Measurements from ENCODE around the gene UGT1A8. TPM values are rescaled to one million over a fixed set of nuclear protein-coding genes. Genes with fewer than 3 reads are reported as not detected.
A peak's percentile ranks its signal among the peaks of the same experiment; 100 is the strongest.

The UGT1A8 gene
- total RNA-seq, 1 experiment from 2014 or later: 0.17 TPM

GRCh38 chr2:233754872-233755611 is 137.6 kb downstream of the UGT1A8 start:
- H3K4me2 ChIP-seq: no peak overlapping the region

DNA sequence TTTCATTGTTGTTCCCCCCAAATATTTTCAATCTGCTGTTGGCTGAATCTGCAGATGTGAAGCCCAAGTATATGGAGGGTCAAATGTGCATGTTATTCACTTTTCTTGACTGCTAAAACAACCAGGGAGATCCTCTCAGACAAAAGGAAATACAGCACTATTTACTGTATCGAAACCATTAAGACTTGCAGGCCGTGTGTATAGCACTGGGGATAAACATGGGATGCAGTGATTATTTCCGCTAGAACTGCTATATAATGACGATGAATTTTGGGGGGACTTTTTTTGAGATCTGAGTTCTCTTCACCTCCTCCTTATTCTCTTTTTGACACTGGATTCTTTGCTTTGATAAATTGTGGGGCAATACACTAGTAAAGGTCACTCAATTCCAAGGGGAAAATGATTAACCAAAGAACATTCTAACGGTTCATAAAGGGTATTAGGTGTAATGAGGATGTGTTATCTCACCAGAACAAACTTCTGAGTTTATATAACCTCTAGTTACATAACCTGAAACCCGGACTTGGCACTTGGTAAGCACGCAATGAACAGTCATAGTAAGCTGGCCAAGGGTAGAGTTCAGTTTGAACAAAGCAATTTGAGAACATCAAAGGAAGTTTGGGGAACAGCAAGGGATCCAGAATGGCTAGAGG is 139.1 kb downstream of the UGT1A8 start:
- H3K9me2 ChIP-seq (ENCODE audit: insufficient read depth): no peaks in the 10 kb centered on the region
- POLR2A ChIA-PET (ENCODE audit: unreplicated experiment): no interaction called here
- H3K36me3 ChIP-seq (ENCODE audit: low read depth): peaks cover 64% of the 10 kb centered on the region
- H2AFZ ChIP-seq: no peak overlapping the region
- H3K79me2 ChIP-seq (ENCODE audit: low read depth): peaks cover 92% of the 10 kb centered on the region
- no peaks in the 10 kb centered on the region for H3K4me1 ChIP-seq (replicated peaks; ENCODE audit: insufficient read depth)
- peaks cover 70% of the 10 kb centered on the region for H3F3A ChIP-seq (ENCODE audit: insufficient read depth, low read depth)
- no TSS peak for BruUV-seq (replicated peaks)
- intact Hi-C loops (cut with micrococcal nuclease; ENCODE audit: unreplicated experiment): no loop called here
- H3K27me3 ChIP-seq (ENCODE audit: insufficient read depth, low read depth): no peaks in the 10 kb centered on the region
- H4K20me1 ChIP-seq (ENCODE audit: insufficient read depth): peaks cover 60% of the 10 kb centered on the region
- H3K9me3 ChIP-seq (ENCODE audit: insufficient read depth, low read depth): no peaks in the 10 kb centered on the region
- TF ChIP-seq, protein P1, sequence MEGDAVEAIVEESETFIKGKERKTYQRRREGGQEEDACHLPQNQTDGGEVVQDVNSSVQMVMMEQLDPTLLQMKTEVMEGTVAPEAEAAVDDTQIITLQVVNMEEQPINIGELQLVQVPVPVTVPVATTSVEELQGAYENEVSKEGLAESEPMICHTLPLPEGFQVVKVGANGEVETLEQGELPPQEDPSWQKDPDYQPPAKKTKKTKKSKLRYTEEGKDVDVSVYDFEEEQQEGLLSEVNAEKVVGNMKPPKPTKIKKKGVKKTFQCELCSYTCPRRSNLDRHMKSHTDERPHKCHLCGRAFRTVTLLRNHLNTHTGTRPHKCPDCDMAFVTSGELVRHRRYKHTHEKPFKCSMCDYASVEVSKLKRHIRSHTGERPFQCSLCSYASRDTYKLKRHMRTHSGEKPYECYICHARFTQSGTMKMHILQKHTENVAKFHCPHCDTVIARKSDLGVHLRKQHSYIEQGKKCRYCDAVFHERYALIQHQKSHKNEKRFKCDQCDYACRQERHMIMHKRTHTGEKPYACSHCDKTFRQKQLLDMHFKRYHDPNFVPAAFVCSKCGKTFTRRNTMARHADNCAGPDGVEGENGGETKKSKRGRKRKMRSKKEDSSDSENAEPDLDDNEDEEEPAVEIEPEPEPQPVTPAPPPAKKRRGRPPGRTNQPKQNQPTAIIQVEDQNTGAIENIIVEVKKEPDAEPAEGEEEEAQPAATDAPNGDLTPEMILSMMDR (conservative IDR thresholded peaks at IDR 0.05): no peak
- no peak for TF ChIP-seq EZH2 (IDR thresholded peaks at IDR 0.05; ENCODE audit: low read depth)
- H3K4me2 ChIP-seq: no peak overlapping the region
- no peak overlapping the region for H3K4me3 ChIP-seq
- H3K27ac ChIP-seq: no peak overlapping the region
- peak in 1 of 2 experiments; percentile 26 for DNase-seq
- CTCF ChIA-PET: no interaction called here

More at GRCh38 chr2:233754872-233755611, 137.6 kb downstream of the UGT1A8 start:
- Histone ChIP-seq H3K4me3 (no peak overlapping the region), H3K79me2 (ENCODE audit: low read depth) (peaks cover 92% of the 10 kb centered on the region), H3K9me2 (ENCODE audit: insufficient read depth) (no peaks in the 10 kb centered on the region), H3K4me1 (replicated peaks; ENCODE audit: insufficient read depth) (no peaks in the 10 kb centered on the region), H3K27me3 (ENCODE audit: insufficient read depth, low read depth) (no peaks in the 10 kb centered on the region), H3K27ac (no peak overlapping the region), H3K9me3 (ENCODE audit: insufficient read depth, low read depth) (peaks cover 2% of the 10 kb centered on the region), H3F3A (ENCODE audit: insufficient read depth, low read depth) (peaks cover 58% of the 10 kb centered on the region), H3K36me3 (ENCODE audit: low read depth) (peaks cover 66% of the 10 kb centered on the region), H4K20me1 (ENCODE audit: insufficient read depth) (peaks cover 48% of the 10 kb centered on the region), H2AFZ (no peak overlapping the region)
- ChIA-PET CTCF (no interaction called here), POLR2A (ENCODE audit: unreplicated experiment) (no interaction called here)
- BruUV-seq (replicated peaks): no TSS peak
- TF ChIP-seq, protein P1 (conservative IDR thresholded peaks at IDR 0.05): no peak
- TF ChIP-seq EZH2 (IDR thresholded peaks at IDR 0.05; ENCODE audit: low read depth): no peak
- DNase-seq: peak in 1 of 2 experiments; percentile 17
- intact Hi-C loops (cut with micrococcal nuclease; ENCODE audit: unreplicated experiment): no loop called here

- TF ChIP-seq EZH2 (IDR thresholded peaks at IDR 0.05; ENCODE audit: low read depth): no peak
- TF ChIP-seq, protein P1 (conservative IDR thresholded peaks at IDR 0.05): no peak
- DNase-seq: no peak
- Histone ChIP-seq H3K4me2 (no peak overlapping the region), H3K9me2 (ENCODE audit: insufficient read depth) (no peaks in the 10 kb centered on the region), H3K4me1 (replicated peaks; ENCODE audit: insufficient read depth) (peaks cover 7% of the 10 kb centered on the region; the same call in 1 of the 2 replicates), H3K4me3 (no peak overlapping the region), H3K27me3 (ENCODE audit: insufficient read depth, low read depth) (no peaks in the 10 kb centered on the region), H3K36me3 (ENCODE audit: low read depth) (peaks cover 70% of the 10 kb centered on the region), H3K79me2 (ENCODE audit: low read depth) (peaks cover 92% of the 10 kb centered on the region), H3K9me3 (ENCODE audit: insufficient read depth, low read depth) (no peaks in the 10 kb centered on the region), H3K27ac (no peak overlapping the region), H2AFZ (no peak overlapping the region), H3F3A (ENCODE audit: insufficient read depth, low read depth) (peaks cover 72% of the 10 kb centered on the region), H4K20me1 (ENCODE audit: insufficient read depth) (peaks cover 60% of the 10 kb centered on the region)
- ChIA-PET CTCF (no interaction called here), POLR2A (ENCODE audit: unreplicated experiment) (interaction anchor here (0.6 kb wide), 1 partner anchor 16 kb away, joined by 6 read pairs; no protein-coding TSS in a partner anchor)
- no TSS peak for BruUV-seq (replicated peaks)
- intact Hi-C loops (cut with micrococcal nuclease; ENCODE audit: unreplicated experiment): no loop called here
These were observed 140.7 kb downstream of the UGT1A8 start for GRCh38 chr2:233758141-233758540.
